Neural cell (in vitro differentiated cells): ENCODE results near the gene STC2. TPM values are rescaled to one million over a fixed set of nuclear protein-coding genes. Genes with fewer than 3 reads are reported as not detected.

Experiments used
- H2AFZ ChIP-seq: fragments of 200-600, 300-800 bp; sonication (generic), shearing (Covaris generic); 2 replicates; pipeline ENCODE4 v1.6.0; 2014; ENCODE audit warnings: low read depth, mild to moderate bottlenecking, antibody characterized with exemption, low read length, moderate library complexity
- H3F3A ChIP-seq: fragments of 200-600 bp; shearing (Covaris generic); 2 replicates; pipeline ENCODE4 v1.6.1; 2016; ENCODE audit warnings: mild to moderate bottlenecking, moderate library complexity, mixed read lengths, antibody characterized with exemption, low read length; ENCODE audit not compliant: insufficient read depth, poor library complexity, severe bottlenecking
- H3K27ac ChIP-seq: fragments of 200-600, 300-800 bp; sonication (generic), shearing (Covaris generic); 2 replicates; pipeline ENCODE4 v1.5.1; 2014; ENCODE audit warnings: mild to moderate bottlenecking, low read length, moderate library complexity
- H3K27me3 ChIP-seq: fragments of 300-800, 200-600 bp; sonication (generic), shearing (Covaris generic); 2 replicates; pipeline ENCODE4 v1.6.0; 2014; ENCODE audit warnings: mild to moderate bottlenecking, low read depth, low read length, moderate library complexity; ENCODE audit not compliant: insufficient read depth
- H3K36me3 ChIP-seq: fragments of 300-800, 200-600 bp; sonication (generic), shearing (Covaris generic); 2 replicates; pipeline ENCODE4 v1.5.1; 2014; ENCODE audit warnings: mild to moderate bottlenecking, antibody characterized with exemption, low read length, moderate library complexity; ENCODE audit not compliant: insufficient read depth
- H3K4me2 ChIP-seq: fragments of 300-800, 200-600 bp; sonication (generic), shearing (Covaris generic); 2 replicates; pipeline ENCODE4 v1.6.0; 2014; ENCODE audit warnings: mild to moderate bottlenecking, low read length
- H3K4me3 ChIP-seq: fragments of 300-800, 200-600 bp; sonication (generic), shearing (Covaris generic); 2 replicates; pipeline ENCODE4 v1.5.1; 2014; ENCODE audit warnings: mild to moderate bottlenecking, low read length, moderate library complexity
- H3K79me2 ChIP-seq: fragments of 200-600 bp; shearing (Covaris generic); replicated peaks from 2 replicates; pipeline ENCODE4 v1.6.0; 2014; ENCODE audit warnings: mild to moderate bottlenecking, low read length, moderate library complexity; ENCODE audit not compliant: insufficient read depth
- H3K9ac ChIP-seq: fragments of 300-800, 200-600 bp; sonication (generic), shearing (Covaris generic); 2 replicates; pipeline ENCODE4 v1.6.1; 2016; ENCODE audit warnings: mild to moderate bottlenecking, low read length, mixed read lengths
- H3K9me2 ChIP-seq: fragments of 200-600 bp; shearing (Covaris generic); 2 replicates; pipeline ENCODE4 v1.6.1; 2016; ENCODE audit warnings: mild to moderate bottlenecking, low read length, mixed read lengths; ENCODE audit not compliant: insufficient read depth
- H3K9me3 ChIP-seq: fragments of 200-600, 300-800 bp; sonication (generic), shearing (Covaris generic); 2 replicates; pipeline ENCODE4 v1.6.1; 2016; ENCODE audit warnings: mild to moderate bottlenecking, mixed run types, low read length, moderate library complexity, mixed read lengths
- H4K20me1 ChIP-seq: fragments of 200-600 bp; shearing (Covaris generic); 2 replicates; pipeline ENCODE4 v1.6.1; 2016; ENCODE audit warnings: mild to moderate bottlenecking, mixed run types; ENCODE audit not compliant: insufficient read depth
- CTCF ChIP-seq: fragments of 450-650 bp; IDR thresholded peaks from 2 replicates; pipeline ENCODE4 v1.5.1; 2014; ENCODE audit warnings: antibody characterized with exemption, mild to moderate bottlenecking, moderate library complexity; ENCODE audit not compliant: poor library complexity, severe bottlenecking
- EP300 ChIP-seq: fragments of 450-650 bp; conservative IDR thresholded peaks from 2 replicates; pipeline ENCODE4 v1.6.1; 2014; ENCODE audit warnings: antibody characterized with exemption, mild to moderate bottlenecking, moderate library complexity; ENCODE audit not compliant: poor library complexity, severe bottlenecking
- EZH2 ChIP-seq: fragments of 200-600, 300-800 bp; shearing (Covaris generic), sonication (generic); IDR thresholded peaks from 2 replicates; pipeline ENCODE4 v1.6.1; 2014; ENCODE audit warnings: antibody characterized with exemption, low read length, borderline replicate concordance, mild to moderate bottlenecking; ENCODE audit not compliant: insufficient read depth, poor library complexity, severe bottlenecking
- MXI1 ChIP-seq: fragments of 450-650 bp; conservative IDR thresholded peaks from 2 replicates; pipeline ENCODE4 v1.6.1; 2014; ENCODE audit warnings: antibody characterized with exemption, mild to moderate bottlenecking; ENCODE audit not compliant: poor library complexity, severe bottlenecking
- POLR2AphosphoS5 ChIP-seq: IDR thresholded peaks from 2 replicates; pipeline ENCODE4 v1.6.1; 2012
- RAD21 ChIP-seq: fragments of 450-650 bp; conservative IDR thresholded peaks from 2 replicates; pipeline ENCODE4 v1.6.1; 2014; ENCODE audit warnings: antibody characterized with exemption, mild to moderate bottlenecking, moderate library complexity
- REST ChIP-seq: IDR thresholded peaks from 2 replicates; pipeline ENCODE4 v1.6.1; 2012; ENCODE audit warnings: borderline replicate concordance
- SMC3 ChIP-seq: fragments of 450-650 bp; conservative IDR thresholded peaks from 2 replicates; pipeline ENCODE4 v1.6.1; 2014; ENCODE audit warnings: antibody characterized with exemption, mild to moderate bottlenecking, moderate library complexity; ENCODE audit not compliant: poor library complexity
- TAF1 ChIP-seq: IDR thresholded peaks from 2 replicates; pipeline ENCODE4 v1.6.1; 2012; ENCODE audit warnings: low read depth
- polyA plus RNA-seq: library from polyadenylated mRNA; depleted of rRNA; stranded (reverse); fragments of >200 nt; gene quantifications from 2 replicates; pipeline ENCODE4 v1.2.3, GENCODE V29; 2014

The STC2 gene
- polyA plus RNA-seq, 1 donor from 2014 or later = 0.09 TPM

GRCh38 chr5:173310861-173311785, 17.1 kb downstream of the STC2 start:
- TF ChIP-seq RAD21 = no peak
- TF ChIP-seq REST = no peak
- no peak for TF ChIP-seq EP300
- TF ChIP-seq MXI1 = no peak
- TF ChIP-seq SMC3 = no peak
- TF ChIP-seq TAF1 = no peak
- TF ChIP-seq CTCF = no peak
- TF ChIP-seq POLR2AphosphoS5 = no peak
- no peak for TF ChIP-seq EZH2
- Histone ChIP-seq H2AFZ (no peak overlapping the region), H3K9me3 (no peaks in the 10 kb centered on the region), H3F3A (no peaks in the 10 kb centered on the region), H3K27me3 (no peaks in the 10 kb centered on the region), H3K9ac (no peak overlapping the region), H3K4me2 (no peak overlapping the region), H3K36me3 (no peaks in the 10 kb centered on the region), H3K79me2 (no peaks in the 10 kb centered on the region), H3K9me2 (no peaks in the 10 kb centered on the region), H3K4me3 (no peak overlapping the region), H3K27ac (no peak overlapping the region), H4K20me1 (no peaks in the 10 kb centered on the region)

- no peaks in the 10 kb centered on the region for H3K79me2 ChIP-seq
- TF ChIP-seq CTCF (no peak), TAF1 (no peak), RAD21 (no peak), MXI1 (no peak), REST (no peak), SMC3 (no peak), EZH2 (no peak), POLR2AphosphoS5 (no peak), EP300 (no peak)
- H4K20me1 ChIP-seq = no peaks in the 10 kb centered on the region
- no peaks in the 10 kb centered on the region for H3K27me3 ChIP-seq
- no peaks in the 10 kb centered on the region for H3K9me3 ChIP-seq
- H3K27ac ChIP-seq = no peak overlapping the region
- H3K4me2 ChIP-seq = no peak overlapping the region
- no peak overlapping the region for H3K4me3 ChIP-seq
- no peak overlapping the region for H2AFZ ChIP-seq
- H3K9me2 ChIP-seq = no peaks in the 10 kb centered on the region
- no peaks in the 10 kb centered on the region for H3K36me3 ChIP-seq
- H3K9ac ChIP-seq = no peak overlapping the region
- no peaks in the 10 kb centered on the region for H3F3A ChIP-seq
These were observed 17.9 kb downstream of the STC2 start for GRCh38 chr5:173310218-173310769.
